WTC11 (cell line): ENCODE data around the gene ZNF432. TPM values are rescaled to one million over a fixed set of nuclear protein-coding genes. Genes with fewer than 3 reads are reported as not detected.

Experiments used
- TEAD4 ChIP-seq: sonication (generic); formaldehyde crosslinking; IDR thresholded peaks from 2 replicates; pipeline ENCODE4 v1.8.0; 2022; ENCODE audit warnings: mild to moderate bottlenecking, missing genetic modification reagents
- total RNA-seq: library from RNA; stranded (reverse); gene quantifications from 3 replicates; pipeline ENCODE4 v1.2.3, GENCODE V29; 2021
- TF ChIP-seq, protein P1 (sequence below): fragments of 250-450 bp; sonication (Bioruptor Pico); IDR thresholded peaks from 2 replicates; pipeline ENCODE4 v1.9.0; 2021; ENCODE audit warnings: mild to moderate bottlenecking

Gene ZNF432
- total RNA-seq, 1 experiment from 2014 or later: 8.9 TPM

DNA sequence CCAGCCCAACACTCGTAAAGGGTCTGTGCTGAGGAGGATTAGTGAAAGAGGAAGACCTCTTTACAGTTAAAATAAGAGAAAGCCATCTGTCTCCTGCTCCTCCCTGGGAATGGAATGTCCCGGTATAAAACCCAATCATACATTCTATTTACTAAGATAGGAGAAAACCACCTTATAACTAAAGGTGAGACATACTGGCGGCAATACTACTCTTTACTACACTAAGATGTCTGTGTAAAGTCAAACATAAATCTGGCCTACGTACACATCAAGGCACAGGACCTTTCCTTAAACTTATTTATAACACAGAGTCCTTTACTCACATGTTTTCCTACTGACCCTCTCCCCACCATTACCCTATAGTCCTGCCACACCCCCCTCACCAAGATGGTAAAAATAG, 65.3 kb downstream of the ZNF432 start (continued):
- TF ChIP-seq, protein P1, sequence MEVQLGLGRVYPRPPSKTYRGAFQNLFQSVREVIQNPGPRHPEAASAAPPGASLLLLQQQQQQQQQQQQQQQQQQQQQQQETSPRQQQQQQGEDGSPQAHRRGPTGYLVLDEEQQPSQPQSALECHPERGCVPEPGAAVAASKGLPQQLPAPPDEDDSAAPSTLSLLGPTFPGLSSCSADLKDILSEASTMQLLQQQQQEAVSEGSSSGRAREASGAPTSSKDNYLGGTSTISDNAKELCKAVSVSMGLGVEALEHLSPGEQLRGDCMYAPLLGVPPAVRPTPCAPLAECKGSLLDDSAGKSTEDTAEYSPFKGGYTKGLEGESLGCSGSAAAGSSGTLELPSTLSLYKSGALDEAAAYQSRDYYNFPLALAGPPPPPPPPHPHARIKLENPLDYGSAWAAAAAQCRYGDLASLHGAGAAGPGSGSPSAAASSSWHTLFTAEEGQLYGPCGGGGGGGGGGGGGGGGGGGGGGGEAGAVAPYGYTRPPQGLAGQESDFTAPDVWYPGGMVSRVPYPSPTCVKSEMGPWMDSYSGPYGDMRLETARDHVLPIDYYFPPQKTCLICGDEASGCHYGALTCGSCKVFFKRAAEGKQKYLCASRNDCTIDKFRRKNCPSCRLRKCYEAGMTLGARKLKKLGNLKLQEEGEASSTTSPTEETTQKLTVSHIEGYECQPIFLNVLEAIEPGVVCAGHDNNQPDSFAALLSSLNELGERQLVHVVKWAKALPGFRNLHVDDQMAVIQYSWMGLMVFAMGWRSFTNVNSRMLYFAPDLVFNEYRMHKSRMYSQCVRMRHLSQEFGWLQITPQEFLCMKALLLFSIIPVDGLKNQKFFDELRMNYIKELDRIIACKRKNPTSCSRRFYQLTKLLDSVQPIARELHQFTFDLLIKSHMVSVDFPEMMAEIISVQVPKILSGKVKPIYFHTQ (CRISPR knock-in tag): no peak
- TF ChIP-seq TEAD4 (CRISPR knock-in tag): no peak

Other genes starting within 250 kb of the ZNF432 start
- gene ZNF577, start 160.9 kb downstream of the ZNF432 start, total RNA-seq: 41.0 to 45.2 TPM (median 41.5 TPM) in 3 replicates
- gene ZNF649, start 143.8 kb downstream of the ZNF432 start, total RNA-seq: 55.6 to 64.7 TPM (median 56.0 TPM) in 3 replicates
- gene ZNF613, start 121.4 kb downstream of the ZNF432 start, total RNA-seq: 11.5 to 16.5 TPM (median 13.7 TPM) in 3 replicates
- gene ZNF350, start 62.0 kb downstream of the ZNF432 start, total RNA-seq: 5.5 to 8.1 TPM (median 6.9 TPM) in 3 replicates
- gene ZNF615, start 40.6 kb downstream of the ZNF432 start, total RNA-seq: 9.7 to 12.6 TPM (median 11.9 TPM) in 3 replicates
- gene ZNF614, start 20.5 kb downstream of the ZNF432 start, total RNA-seq: 14.6 to 19.5 TPM (median 16.5 TPM) in 3 replicates
- 17.5 to 27.9 TPM (median 21.8 TPM) in 3 replicates for gene ZNF841, start 46.9 kb upstream of the ZNF432 start, total RNA-seq
- 27.2 to 34.6 TPM (median 28.8 TPM) in 3 replicates for gene ZNF616, start 91.1 kb upstream of the ZNF432 start, total RNA-seq
- 20.3 to 28.8 TPM (median 22.8 TPM) in 3 replicates for gene ZNF836, start 122.8 kb upstream of the ZNF432 start, total RNA-seq
- gene PPP2R1A, start 141.2 kb upstream of the ZNF432 start, total RNA-seq: 505 to 507 TPM (median 506 TPM) in 3 replicates
- gene ZNF766, start 220.7 kb upstream of the ZNF432 start, total RNA-seq: 30.4 to 32.9 TPM (median 31.4 TPM) in 3 replicates
- gene ZNF480, start 248.3 kb upstream of the ZNF432 start, total RNA-seq: 26.4 to 36.0 TPM (median 31.3 TPM) in 3 replicates